ENCODE measurements around the gene ATF4.

ATF4 gene

GRCh38 chr22:39494471-39495120, 25.8 kb upstream of the ATF4 start:
- no peak for TF ChIP-seq YY1 (IDR thresholded peaks at IDR 0.05; ENCODE audit: low read depth)
- TF ChIP-seq EP300 (IDR thresholded peaks at IDR 0.05; ENCODE audit: borderline replicate concordance), result no peak
- no peak for TF ChIP-seq TAF1 (IDR thresholded peaks at IDR 0.05; ENCODE audit: low read depth)
- TF ChIP-seq FOXM1 (IDR thresholded peaks at IDR 0.05; ENCODE audit: borderline replicate concordance, low read depth), result no peak
- TF ChIP-seq, protein P1, sequence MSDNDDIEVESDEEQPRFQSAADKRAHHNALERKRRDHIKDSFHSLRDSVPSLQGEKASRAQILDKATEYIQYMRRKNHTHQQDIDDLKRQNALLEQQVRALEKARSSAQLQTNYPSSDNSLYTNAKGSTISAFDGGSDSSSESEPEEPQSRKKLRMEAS (IDR thresholded peaks at IDR 0.05), result no peak

DNA sequence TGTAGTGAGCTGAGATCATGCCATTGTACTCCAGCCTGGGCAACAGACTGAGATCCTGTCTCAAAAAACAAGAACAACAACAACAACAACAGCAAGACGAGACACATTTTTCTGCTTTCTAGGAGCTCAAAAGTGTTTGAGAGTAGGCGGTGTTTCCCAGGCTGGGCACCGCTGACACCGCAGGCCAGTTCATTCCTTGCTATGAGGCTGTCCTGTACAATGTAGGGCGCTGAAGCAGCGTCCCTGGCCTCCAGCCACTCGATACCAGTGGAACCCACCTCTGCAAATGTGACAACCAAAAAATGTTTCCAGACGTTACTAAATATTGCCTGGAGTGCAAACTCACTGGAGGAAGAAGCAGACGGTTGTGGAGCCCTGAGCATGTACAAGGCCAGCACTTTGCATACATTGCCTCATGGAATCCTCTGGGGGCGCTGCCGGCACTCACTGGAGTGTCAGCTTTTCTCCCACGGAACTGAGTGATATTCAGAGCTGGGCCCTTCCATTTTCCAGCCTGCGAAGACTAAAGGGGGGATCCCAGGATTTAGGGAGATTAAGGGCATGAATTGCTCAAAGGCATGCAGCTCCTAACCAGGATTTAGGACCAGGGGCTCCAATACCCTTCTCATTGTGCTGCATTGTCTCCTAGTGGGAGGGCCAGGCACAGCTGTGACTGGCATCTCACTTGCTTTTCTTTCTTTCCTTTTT, 24.1 kb upstream of the ATF4 start:
- TF ChIP-seq RAD21 (IDR thresholded peaks at IDR 0.05; ENCODE audit: low read depth), result peak; percentile 48
- TF ChIP-seq REST (IDR thresholded peaks at IDR 0.05; ENCODE audit: low read depth), result no peak

- TF ChIP-seq, protein P2, sequence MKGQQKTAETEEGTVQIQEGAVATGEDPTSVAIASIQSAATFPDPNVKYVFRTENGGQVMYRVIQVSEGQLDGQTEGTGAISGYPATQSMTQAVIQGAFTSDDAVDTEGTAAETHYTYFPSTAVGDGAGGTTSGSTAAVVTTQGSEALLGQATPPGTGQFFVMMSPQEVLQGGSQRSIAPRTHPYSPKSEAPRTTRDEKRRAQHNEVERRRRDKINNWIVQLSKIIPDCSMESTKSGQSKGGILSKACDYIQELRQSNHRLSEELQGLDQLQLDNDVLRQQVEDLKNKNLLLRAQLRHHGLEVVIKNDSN (IDR thresholded peaks at IDR 0.05), result no peak
- TF ChIP-seq TCF12 (IDR thresholded peaks at IDR 0.05; ENCODE audit: low read depth) (no peak), NFIC (IDR thresholded peaks at IDR 0.05) (no peak), TEAD4 (IDR thresholded peaks at IDR 0.05) (no peak), TAF1 (IDR thresholded peaks at IDR 0.05; ENCODE audit: low read depth) (no peak), EGR1 (IDR thresholded peaks at IDR 0.05) (no peak), FOXM1 (IDR thresholded peaks at IDR 0.05; ENCODE audit: borderline replicate concordance, low read depth) (no peak), CREB1 (IDR thresholded peaks at IDR 0.05; ENCODE audit: low read depth) (no peak), YY1 (IDR thresholded peaks at IDR 0.05; ENCODE audit: low read depth) (no peak), REST (IDR thresholded peaks at IDR 0.05; ENCODE audit: low read depth) (no peak), ZBTB7A (IDR thresholded peaks at IDR 0.05; ENCODE audit: low read depth) (no peak), CEBPB (IDR thresholded peaks at IDR 0.05) (no peak), EP300 (IDR thresholded peaks at IDR 0.05; ENCODE audit: borderline replicate concordance) (no peak), RAD21 (IDR thresholded peaks at IDR 0.05; ENCODE audit: low read depth) (no peak)
- TF ChIP-seq, protein P1 (IDR thresholded peaks at IDR 0.05), result no peak
These were observed 22.9 kb upstream of the ATF4 start for GRCh38 chr22:39497429-39497828.

DNA sequence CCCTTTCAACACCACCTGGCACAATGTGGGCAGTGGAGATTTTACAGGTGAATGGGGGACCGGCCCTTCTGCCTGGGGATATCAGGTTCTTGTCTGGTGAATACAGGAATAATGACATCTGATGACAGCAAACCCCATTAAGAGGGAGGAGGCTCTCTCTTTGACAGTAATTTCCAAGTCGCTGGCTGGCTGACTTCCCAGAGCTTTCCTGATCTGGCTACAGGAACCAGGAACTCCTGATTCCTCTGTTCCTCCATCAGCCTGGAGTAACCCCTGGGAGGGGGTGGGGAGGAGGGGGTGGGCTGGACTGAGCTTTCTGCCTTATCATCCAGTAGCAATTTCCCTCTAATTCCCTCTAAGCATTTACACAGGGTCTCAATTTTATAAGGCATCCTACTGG, 22.0 kb upstream of the ATF4 start:
- TF ChIP-seq TAF1 (IDR thresholded peaks at IDR 0.05; ENCODE audit: low read depth) (no peak), ZBTB7A (IDR thresholded peaks at IDR 0.05; ENCODE audit: low read depth) (no peak), EP300 (IDR thresholded peaks at IDR 0.05; ENCODE audit: borderline replicate concordance) (no peak), TEAD4 (IDR thresholded peaks at IDR 0.05) (no peak), CEBPB (IDR thresholded peaks at IDR 0.05) (no peak), REST (IDR thresholded peaks at IDR 0.05; ENCODE audit: low read depth) (no peak), RAD21 (IDR thresholded peaks at IDR 0.05; ENCODE audit: low read depth) (no peak), TCF12 (IDR thresholded peaks at IDR 0.05; ENCODE audit: low read depth) (no peak), FOXM1 (IDR thresholded peaks at IDR 0.05; ENCODE audit: borderline replicate concordance, low read depth) (no peak), CREB1 (IDR thresholded peaks at IDR 0.05; ENCODE audit: low read depth) (no peak), YY1 (IDR thresholded peaks at IDR 0.05; ENCODE audit: low read depth) (no peak), EGR1 (IDR thresholded peaks at IDR 0.05) (no peak), NFIC (IDR thresholded peaks at IDR 0.05) (no peak)
- TF ChIP-seq, protein P1 (IDR thresholded peaks at IDR 0.05), result no peak
- TF ChIP-seq, protein P2 (IDR thresholded peaks at IDR 0.05), result no peak
